Measurements from ENCODE around the gene IP6K3. TPM values are rescaled to one million over a fixed set of nuclear protein-coding genes. Genes with fewer than 3 reads are reported as not detected.
A peak's percentile ranks its signal among the peaks of the same experiment; 100 is the strongest.

IP6K3 gene
- polyA plus RNA-seq, 3 donors = not detected

DNA sequence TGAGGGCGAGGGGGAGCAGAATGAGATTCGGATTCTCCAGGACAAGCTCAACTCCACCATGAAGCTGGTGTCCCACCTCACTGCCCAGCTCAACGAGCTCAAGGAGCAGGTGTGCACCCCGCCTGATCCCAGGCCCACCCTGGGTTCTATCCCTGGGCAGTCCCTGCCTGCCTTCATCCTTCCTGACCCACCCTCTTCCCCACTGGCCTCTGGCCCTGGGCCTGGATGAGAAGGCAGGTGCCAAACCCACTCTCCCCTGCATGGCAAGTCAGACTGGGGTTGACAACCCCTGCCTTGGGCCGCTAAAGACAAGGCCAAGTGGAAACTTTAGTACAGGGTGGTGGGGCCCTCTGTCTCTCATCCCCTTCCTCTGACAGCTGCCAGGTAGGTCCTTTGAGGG lies 51.7 kb downstream of the IP6K3 start:
- 90% methylated on average over 4 of the region's 5 CpGs for WGBS (ENCODE audit: insufficient coverage)
- Histone ChIP-seq H3K27ac (ENCODE audit: low read depth in 1 of 2, low read length in 2 of 2) (no peak overlapping the region), H2AFZ (ENCODE audit: insufficient read depth, low read depth, low read length, poor library complexity, severe bottlenecking) (no peak overlapping the region), H3K36me3 (replicated peaks in 1 of 2; ENCODE audit: control insufficient read depth in 1 of 2, insufficient read depth in 2 of 2, low read length in 2 of 2) (peaks cover 18 to 49% of the 10 kb centered on the region in 2 donors), H3K4me3 (replicated peaks in 1 of 3; ENCODE audit: low read depth in 2 of 3, low read length in 3 of 3) (no peak overlapping the region), H3K4me1 (ENCODE audit: control insufficient read depth in 1 of 2, insufficient read depth in 2 of 2, low read length in 2 of 2) (peaks cover 4 to 10% of the 10 kb centered on the region in 2 donors), H3K27me3 (ENCODE audit: control insufficient read depth in 2 of 2, insufficient read depth in 2 of 2, low read length in 2 of 2) (no peaks in the 10 kb centered on the region), H3K4me2 (replicated peaks; ENCODE audit: extremely low read depth, low read length, poor library complexity, severe bottlenecking) (no peak overlapping the region), H3K9me3 (replicated peaks in 1 of 2; ENCODE audit: control insufficient read depth in 1 of 2, insufficient read depth in 1 of 2, low read length in 2 of 2) (no peaks in the 10 kb centered on the region), H4K20me1 (ENCODE audit: insufficient read depth, low read length) (no peaks in the 10 kb centered on the region), H3K79me2 (ENCODE audit: insufficient read depth, low read length) (no peaks in the 10 kb centered on the region), H3K9ac (ENCODE audit: insufficient read depth, low read length, poor library complexity, severe bottlenecking) (no peak overlapping the region)
- intact Hi-C loops (cut with micrococcal nuclease) = no loop called here
- TF ChIP-seq, protein P1, sequence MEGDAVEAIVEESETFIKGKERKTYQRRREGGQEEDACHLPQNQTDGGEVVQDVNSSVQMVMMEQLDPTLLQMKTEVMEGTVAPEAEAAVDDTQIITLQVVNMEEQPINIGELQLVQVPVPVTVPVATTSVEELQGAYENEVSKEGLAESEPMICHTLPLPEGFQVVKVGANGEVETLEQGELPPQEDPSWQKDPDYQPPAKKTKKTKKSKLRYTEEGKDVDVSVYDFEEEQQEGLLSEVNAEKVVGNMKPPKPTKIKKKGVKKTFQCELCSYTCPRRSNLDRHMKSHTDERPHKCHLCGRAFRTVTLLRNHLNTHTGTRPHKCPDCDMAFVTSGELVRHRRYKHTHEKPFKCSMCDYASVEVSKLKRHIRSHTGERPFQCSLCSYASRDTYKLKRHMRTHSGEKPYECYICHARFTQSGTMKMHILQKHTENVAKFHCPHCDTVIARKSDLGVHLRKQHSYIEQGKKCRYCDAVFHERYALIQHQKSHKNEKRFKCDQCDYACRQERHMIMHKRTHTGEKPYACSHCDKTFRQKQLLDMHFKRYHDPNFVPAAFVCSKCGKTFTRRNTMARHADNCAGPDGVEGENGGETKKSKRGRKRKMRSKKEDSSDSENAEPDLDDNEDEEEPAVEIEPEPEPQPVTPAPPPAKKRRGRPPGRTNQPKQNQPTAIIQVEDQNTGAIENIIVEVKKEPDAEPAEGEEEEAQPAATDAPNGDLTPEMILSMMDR (IDR thresholded peaks at IDR 0.05) = no peak
- Mint-ChIP-seq H3K27ac (peak overlapping the region in 1 of 7 donors; percentile 50), H3K27me3 (ENCODE audit: low read depth in 3 of 3) (peaks cover 0 to 4% (median 0%) of the 10 kb centered on the region in 3 donors), H3K4me1 (peaks cover 18% of the 10 kb centered on the region), H3K36me3 (peaks cover 57 to 59% of the 10 kb centered on the region in 2 donors), H3K4me3 (no peak overlapping the region), H3K9me3 (no peaks in the 10 kb centered on the region)
- no peak for DNase-seq

DNA sequence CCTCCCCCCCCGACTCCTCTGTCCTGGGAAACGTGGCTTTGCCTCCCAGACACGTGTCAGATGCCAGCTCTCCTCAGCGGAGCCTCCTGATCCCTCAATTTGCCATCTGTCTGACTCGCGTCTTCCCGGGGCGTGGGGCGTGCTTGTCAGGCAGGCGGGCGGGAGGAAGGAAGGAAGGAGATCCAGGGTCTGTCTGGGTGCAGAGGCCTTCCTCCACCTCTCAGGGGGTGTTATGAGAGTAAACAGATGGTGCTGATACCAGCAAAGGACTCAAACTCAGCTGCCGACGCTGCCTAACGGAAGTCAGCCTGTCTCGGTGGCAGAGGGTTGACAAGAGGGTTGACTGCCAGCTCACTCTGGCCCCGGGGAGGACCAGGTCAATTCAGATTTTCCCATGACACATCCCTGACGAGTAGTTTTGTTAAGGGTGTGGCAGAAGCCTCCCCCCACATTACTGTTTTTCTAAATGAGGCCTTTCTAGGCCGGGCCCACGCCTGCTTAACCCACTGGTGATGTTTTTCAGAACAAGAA lies 52.2 kb downstream of the IP6K3 start:
- Histone ChIP-seq H3K4me3 (replicated peaks in 1 of 3; ENCODE audit: low read depth in 2 of 3, low read length in 3 of 3) (no peak overlapping the region), H3K4me1 (ENCODE audit: control insufficient read depth in 1 of 2, insufficient read depth in 2 of 2, low read length in 2 of 2) (peaks cover 4 to 10% of the 10 kb centered on the region in 2 donors), H3K9me3 (replicated peaks in 1 of 2; ENCODE audit: control insufficient read depth in 1 of 2, insufficient read depth in 1 of 2, low read length in 2 of 2) (no peaks in the 10 kb centered on the region), H3K79me2 (ENCODE audit: insufficient read depth, low read length) (no peaks in the 10 kb centered on the region), H3K9ac (ENCODE audit: insufficient read depth, low read length, poor library complexity, severe bottlenecking) (no peak overlapping the region), H3K27me3 (ENCODE audit: control insufficient read depth in 2 of 2, insufficient read depth in 2 of 2, low read length in 2 of 2) (no peaks in the 10 kb centered on the region), H4K20me1 (ENCODE audit: insufficient read depth, low read length) (no peaks in the 10 kb centered on the region), H2AFZ (ENCODE audit: insufficient read depth, low read depth, low read length, poor library complexity, severe bottlenecking) (no peak overlapping the region), H3K4me2 (replicated peaks; ENCODE audit: extremely low read depth, low read length, poor library complexity, severe bottlenecking) (no peak overlapping the region), H3K36me3 (replicated peaks in 1 of 2; ENCODE audit: control insufficient read depth in 1 of 2, insufficient read depth in 2 of 2, low read length in 2 of 2) (peaks cover 18 to 45% of the 10 kb centered on the region in 2 donors), H3K27ac (ENCODE audit: low read depth in 1 of 2, low read length in 2 of 2) (no peak overlapping the region)
- Mint-ChIP-seq H3K4me1 (peaks cover 18% of the 10 kb centered on the region), H3K4me3 (no peak overlapping the region), H3K27ac (peak overlapping the region in 3 of 7 donors; percentile 48 to 82 (median 50)), H3K27me3 (ENCODE audit: low read depth in 3 of 3) (peaks cover 0 to 4% (median 0%) of the 10 kb centered on the region in 3 donors), H3K36me3 (peaks cover 55 to 63% of the 10 kb centered on the region in 2 donors), H3K9me3 (no peaks in the 10 kb centered on the region)
- TF ChIP-seq, protein P1 (IDR thresholded peaks at IDR 0.05) = no peak
- peak in 1 of 3 donors; percentile 43 for DNase-seq
- 33% methylated on average over 5 of the region's 19 CpGs for WGBS (ENCODE audit: insufficient coverage)
- intact Hi-C loops (cut with micrococcal nuclease) = no loop called here

All from CD14-positive monocyte (primary cell).